A549 (cell line): Measurements from ENCODE around the gene DUOX1. TPM values are rescaled to one million over a fixed set of nuclear protein-coding genes. Genes with fewer than 3 reads are reported as not detected.

Experiments
- ATAC-seq, 2 experiments: fragments of 200-7000 bp in 1 of 2; fragments of >200 bp in 1 of 2; cut with Nextera tagmentation in 1 of 2; cut with Tn5 transposase in 1 of 2; 3 replicates each; pipeline versions ENCODE4 v1.8.0 to v1.9.1; 2018 to 2020; ENCODE audit warnings: mild to moderate bottlenecking in 1 of 2, moderate library complexity in 1 of 2
- CTCF ChIA-PET: fragments of 300-600 bp; sonication (Branson Sonifier 250); formaldehyde crosslinking; extraction: SDS; loops from one replicate; lab custom pipeline; 2021; ENCODE audit warnings: antibody characterized with exemption, inconsistent platforms; lab: Yijun Ruan, JAX
- POLR2A ChIA-PET: fragments of 350-600 bp; formaldehyde crosslinking; extraction: SDS; loops from one replicate; lab custom pipeline; 2021; ENCODE audit warnings: antibody characterized with exemption, inconsistent platforms; lab: Yijun Ruan, JAX
- DNase-seq, 2 experiments: peaks; one replicate each; pipeline versions ENCODE4 v3.0.0 to v3.0.0-alpha.2; 2011 to 2016; ENCODE audit warnings: low read depth in 1 of 2, low spot score in 1 of 2
- FAIRE-seq: peaks from 2 replicates; lab custom pipeline; 2011; peaks lifted over from hg19 to GRCh38; lab: Jason Lieb, UNC
- H3K27ac ChIP-seq, 2 experiments: fragments of >200 bp; sonication (Bioruptor Twin); formaldehyde crosslinking; 3 replicates each; pipeline ENCODE4 v1.5.1; 2016 to 2017
- H3K4me1 ChIP-seq: fragments of >200 bp; sonication (Bioruptor Twin); formaldehyde crosslinking; 3 replicates; pipeline ENCODE4 v1.6.1; 2016
- H3K4me2 ChIP-seq: fragments of >200 bp; sonication (Bioruptor Twin); formaldehyde crosslinking; 3 replicates; pipeline ENCODE4 v1.6.1; 2016
- H3K4me3 ChIP-seq: fragments of >200 bp; sonication (Bioruptor Twin); formaldehyde crosslinking; 3 replicates; pipeline ENCODE4 v1.5.1; 2016
- H3K9me3 ChIP-seq: fragments of >200 bp; sonication (Bioruptor Twin); formaldehyde crosslinking; 3 replicates; pipeline ENCODE4 v1.6.1; 2016
- CBX2 ChIP-seq: fragments of 200-600 bp; sonication (generic); IDR thresholded peaks from 2 replicates; pipeline ENCODE4 v1.6.1; 2016; ENCODE audit warnings: low read depth, mild to moderate bottlenecking, borderline replicate concordance
- CHD2 ChIP-seq: fragments of 150-350 bp; IDR thresholded peaks from 2 replicates; pipeline ENCODE4 v1.6.1; 2014; ENCODE audit warnings: low read length; ENCODE audit not compliant: partially characterized antibody
- CHD4 ChIP-seq: fragments of 200-600 bp; sonication (generic); IDR thresholded peaks from 2 replicates; pipeline ENCODE4 v1.6.1; 2016; ENCODE audit warnings: antibody characterized with exemption, mild to moderate bottlenecking, borderline replicate concordance
- EHF ChIP-seq: fragments of 250-450 bp; sonication (Bioruptor Pico); IDR thresholded peaks from 2 replicates; pipeline ENCODE4 v1.5.0; 2020; ENCODE audit warnings: mild to moderate bottlenecking
- EHMT2 ChIP-seq: fragments of 200-600 bp; sonication (generic); IDR thresholded peaks from 2 replicates; pipeline ENCODE4 v1.6.1; 2016; ENCODE audit warnings: antibody characterized with exemption, low read depth, mild to moderate bottlenecking, moderate library complexity
- EP300 ChIP-seq, 2 experiments: fragments of >200 bp; sonication (Bioruptor Twin); formaldehyde crosslinking; IDR thresholded peaks; 2 replicates in 1 of 2; 3 replicates in 1 of 2; pipeline ENCODE4 v1.6.1; 2016 to 2017
- FOSB ChIP-seq: fragments of 250-450 bp; sonication (Bioruptor Pico); IDR thresholded peaks from 2 replicates; pipeline ENCODE4 v1.5.0; 2020; ENCODE audit warnings: mild to moderate bottlenecking, moderate library complexity
- FOXS1 ChIP-seq: fragments of 250-450 bp; sonication (Bioruptor Pico); IDR thresholded peaks from 2 replicates; pipeline ENCODE4 v1.5.0; 2020; ENCODE audit warnings: mild to moderate bottlenecking, moderate library complexity
- HDAC2 ChIP-seq: fragments of 200-600 bp; sonication (generic); IDR thresholded peaks from 2 replicates; pipeline ENCODE4 v1.6.1; 2016
- HEYL ChIP-seq: fragments of 250-450 bp; sonication (Bioruptor Pico); IDR thresholded peaks from 2 replicates; pipeline ENCODE4 v1.8.0; 2021; ENCODE audit warnings: mild to moderate bottlenecking, moderate library complexity
- HOXB13 ChIP-seq: fragments of 250-450 bp; sonication (Bioruptor Pico); IDR thresholded peaks from 2 replicates; pipeline ENCODE4 v1.5.0; 2020; ENCODE audit warnings: low read depth, mild to moderate bottlenecking, moderate library complexity
- JUNB ChIP-seq: fragments of >200 bp; sonication (Bioruptor Twin); formaldehyde crosslinking; IDR thresholded peaks from 2 replicates; pipeline ENCODE4 v1.6.1; 2016
- MAFK ChIP-seq: fragments of 450-650 bp; IDR thresholded peaks from 2 replicates; pipeline ENCODE4 v1.6.1; 2014; ENCODE audit not compliant: partially characterized antibody
- NR3C1 ChIP-seq: fragments of >200 bp; sonication (Bioruptor Twin); formaldehyde crosslinking; IDR thresholded peaks from 3 replicates; pipeline ENCODE4 v1.6.1; 2017
- POLR2AphosphoS2 ChIP-seq: conservative IDR thresholded peaks from 2 replicates; pipeline ENCODE4 v1.6.1; 2012; ENCODE audit warnings: low read length, improper control_type of control experiment, inconsistent platforms
- RNF2 ChIP-seq: fragments of 200-600 bp; sonication (generic); IDR thresholded peaks from 2 replicates; pipeline ENCODE4 v1.6.1; 2016; ENCODE audit warnings: low read depth, mild to moderate bottlenecking, antibody characterized with exemption, moderate library complexity, borderline replicate concordance
- SMC3 ChIP-seq: fragments of >200 bp; sonication (Bioruptor Twin); formaldehyde crosslinking; IDR thresholded peaks from 3 replicates; pipeline ENCODE4 v1.6.1; 2018; ENCODE audit warnings: inconsistent platforms
- TFCP2L1 ChIP-seq: fragments of 250-450 bp; sonication (Bioruptor Pico); IDR thresholded peaks from 2 replicates; pipeline ENCODE4 v1.5.0; 2021; ENCODE audit warnings: mild to moderate bottlenecking
- ZNF302 ChIP-seq: fragments of 250-450 bp; sonication (Bioruptor Pico); IDR thresholded peaks from 2 replicates; pipeline ENCODE4 v1.9.0; 2021; ENCODE audit warnings: inconsistent platforms, mild to moderate bottlenecking, moderate library complexity
- WGBS: methylation state at CpG from one replicate; pipeline ENCODE4 v1.1.6; 2017; ENCODE audit errors: missing lambda C conversion rate; 5-methylcytosine and 5-hydroxymethylcytosine counted together
- polyA plus RNA-seq, 4 experiments: library from polyadenylated mRNA; depleted of rRNA in 3 of 4; stranded (reverse); fragments of >200 nt; fragmentation: RNase III in 1 of 4; extraction: RNeasy Plus Mini Kit Qiagen cat#74134 plus additional on column Dnase treatment in 1 of 4; gene quantifications; 2 replicates in 3 of 4; 3 replicates in 1 of 4; pipeline ENCODE4 v1.2.3, GENCODE V29; 2011 to 2017
- TF ChIP-seq, protein P1 (sequence below): fragments of 450-650 bp; IDR thresholded peaks from 2 replicates; pipeline ENCODE4 v1.6.1; 2014; ENCODE audit warnings: antibody characterized with exemption
- TF ChIP-seq, protein P2 (sequence below): IDR thresholded peaks from 2 replicates; pipeline ENCODE4 v1.6.1; 2012
- TF ChIP-seq, protein P3 (sequence below): fragments of >200 bp; sonication (Bioruptor Twin); formaldehyde crosslinking; IDR thresholded peaks from 3 replicates; pipeline ENCODE4 v1.5.1; 2016
- TF ChIP-seq, protein P4 (sequence below): fragments of >200 bp; sonication (Bioruptor Twin); formaldehyde crosslinking; IDR thresholded peaks from 2 replicates; pipeline ENCODE4 v1.6.1; 2016
- TF ChIP-seq, protein P5 (sequence below): fragments of 200-600 bp; sonication (generic); IDR thresholded peaks from 2 replicates; pipeline ENCODE4 v1.6.1; 2016; ENCODE audit warnings: antibody characterized with exemption, mild to moderate bottlenecking, moderate library complexity

Gene DUOX1
- polyA plus RNA-seq, 2 of the 4 experiments (the other 2 are of a cell fraction) = not detected

DNA sequence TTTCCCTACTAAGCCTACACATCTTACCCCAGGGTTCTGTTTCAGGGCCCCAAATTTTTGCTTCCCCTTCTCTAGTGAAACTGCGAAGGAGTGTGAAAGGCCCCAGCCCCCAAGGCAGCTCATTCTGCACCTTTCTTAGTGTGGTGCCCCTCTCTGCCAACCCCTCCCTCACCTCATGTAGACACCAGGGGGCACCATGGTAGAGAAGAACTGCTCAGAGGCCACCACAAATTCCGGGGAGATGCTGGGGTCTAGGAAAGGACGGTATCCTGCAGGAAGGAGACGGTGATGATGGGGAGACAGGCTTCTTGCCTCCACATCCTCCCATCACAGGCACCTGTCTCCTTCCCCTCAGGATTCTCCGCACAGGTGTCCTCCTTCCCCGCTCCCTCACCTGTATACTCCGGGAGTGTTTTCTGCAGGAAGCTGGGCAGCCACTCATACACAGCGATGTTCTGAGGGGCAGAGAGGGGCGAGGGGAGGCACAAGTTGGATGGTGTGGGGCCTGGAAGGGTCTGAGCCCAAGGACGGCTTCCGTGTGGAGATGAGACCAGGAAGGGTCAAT is 19.5 kb upstream of the DUOX1 start:
- no peaks in the 10 kb centered on the region for H3K9me3 ChIP-seq
- no peak for ATAC-seq
- POLR2A ChIA-PET = no interaction called here
- TF ChIP-seq JUNB = no peak
- TF ChIP-seq EP300 (IDR thresholded peaks at IDR 0.05) = no peak
- TF ChIP-seq, protein P1, sequence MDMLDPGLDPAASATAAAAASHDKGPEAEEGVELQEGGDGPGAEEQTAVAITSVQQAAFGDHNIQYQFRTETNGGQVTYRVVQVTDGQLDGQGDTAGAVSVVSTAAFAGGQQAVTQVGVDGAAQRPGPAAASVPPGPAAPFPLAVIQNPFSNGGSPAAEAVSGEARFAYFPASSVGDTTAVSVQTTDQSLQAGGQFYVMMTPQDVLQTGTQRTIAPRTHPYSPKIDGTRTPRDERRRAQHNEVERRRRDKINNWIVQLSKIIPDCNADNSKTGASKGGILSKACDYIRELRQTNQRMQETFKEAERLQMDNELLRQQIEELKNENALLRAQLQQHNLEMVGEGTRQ = no peak
- no peak for TF ChIP-seq HDAC2
- TF ChIP-seq HEYL (CRISPR knock-in tag) = no peak
- TF ChIP-seq, protein P2, sequence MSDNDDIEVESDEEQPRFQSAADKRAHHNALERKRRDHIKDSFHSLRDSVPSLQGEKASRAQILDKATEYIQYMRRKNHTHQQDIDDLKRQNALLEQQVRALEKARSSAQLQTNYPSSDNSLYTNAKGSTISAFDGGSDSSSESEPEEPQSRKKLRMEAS = no peak
- TF ChIP-seq, protein P3, sequence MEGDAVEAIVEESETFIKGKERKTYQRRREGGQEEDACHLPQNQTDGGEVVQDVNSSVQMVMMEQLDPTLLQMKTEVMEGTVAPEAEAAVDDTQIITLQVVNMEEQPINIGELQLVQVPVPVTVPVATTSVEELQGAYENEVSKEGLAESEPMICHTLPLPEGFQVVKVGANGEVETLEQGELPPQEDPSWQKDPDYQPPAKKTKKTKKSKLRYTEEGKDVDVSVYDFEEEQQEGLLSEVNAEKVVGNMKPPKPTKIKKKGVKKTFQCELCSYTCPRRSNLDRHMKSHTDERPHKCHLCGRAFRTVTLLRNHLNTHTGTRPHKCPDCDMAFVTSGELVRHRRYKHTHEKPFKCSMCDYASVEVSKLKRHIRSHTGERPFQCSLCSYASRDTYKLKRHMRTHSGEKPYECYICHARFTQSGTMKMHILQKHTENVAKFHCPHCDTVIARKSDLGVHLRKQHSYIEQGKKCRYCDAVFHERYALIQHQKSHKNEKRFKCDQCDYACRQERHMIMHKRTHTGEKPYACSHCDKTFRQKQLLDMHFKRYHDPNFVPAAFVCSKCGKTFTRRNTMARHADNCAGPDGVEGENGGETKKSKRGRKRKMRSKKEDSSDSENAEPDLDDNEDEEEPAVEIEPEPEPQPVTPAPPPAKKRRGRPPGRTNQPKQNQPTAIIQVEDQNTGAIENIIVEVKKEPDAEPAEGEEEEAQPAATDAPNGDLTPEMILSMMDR = no peak
- no peak for TF ChIP-seq ZNF302 (CRISPR knock-in tag)
- TF ChIP-seq NR3C1 = no peak
- TF ChIP-seq, protein P4, sequence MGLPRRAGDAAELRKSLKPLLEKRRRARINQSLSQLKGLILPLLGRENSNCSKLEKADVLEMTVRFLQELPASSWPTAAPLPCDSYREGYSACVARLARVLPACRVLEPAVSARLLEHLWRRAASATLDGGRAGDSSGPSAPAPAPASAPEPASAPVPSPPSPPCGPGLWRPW = no peak
- no peak for TF ChIP-seq CHD4
- no peak for TF ChIP-seq SMC3
- TF ChIP-seq HOXB13 (CRISPR knock-in tag) = no peak
- TF ChIP-seq FOXS1 = no peak
- no peak for TF ChIP-seq MAFK
- TF ChIP-seq RNF2 = no peak
- no peak for TF ChIP-seq FOSB (CRISPR knock-in tag)
- TF ChIP-seq, all 56 proteins: peak for 0
- DNase-seq (no peak), FAIRE-seq (no peak)
- no peak overlapping the region for H3K27ac ChIP-seq
- WGBS = 63% methylated on average over 10 of the region's 11 CpGs
- H3K4me2 ChIP-seq = no peak overlapping the region
- no peak overlapping the region for H3K4me3 ChIP-seq
- no peaks in the 10 kb centered on the region for H3K4me1 ChIP-seq
- CTCF ChIA-PET = interaction anchor here (0.9 to 1.4 kb wide), 2 partner anchors 8 to 10 kb away, joined by 3 to 13 read pairs; no protein-coding TSS in a partner anchor

DNA sequence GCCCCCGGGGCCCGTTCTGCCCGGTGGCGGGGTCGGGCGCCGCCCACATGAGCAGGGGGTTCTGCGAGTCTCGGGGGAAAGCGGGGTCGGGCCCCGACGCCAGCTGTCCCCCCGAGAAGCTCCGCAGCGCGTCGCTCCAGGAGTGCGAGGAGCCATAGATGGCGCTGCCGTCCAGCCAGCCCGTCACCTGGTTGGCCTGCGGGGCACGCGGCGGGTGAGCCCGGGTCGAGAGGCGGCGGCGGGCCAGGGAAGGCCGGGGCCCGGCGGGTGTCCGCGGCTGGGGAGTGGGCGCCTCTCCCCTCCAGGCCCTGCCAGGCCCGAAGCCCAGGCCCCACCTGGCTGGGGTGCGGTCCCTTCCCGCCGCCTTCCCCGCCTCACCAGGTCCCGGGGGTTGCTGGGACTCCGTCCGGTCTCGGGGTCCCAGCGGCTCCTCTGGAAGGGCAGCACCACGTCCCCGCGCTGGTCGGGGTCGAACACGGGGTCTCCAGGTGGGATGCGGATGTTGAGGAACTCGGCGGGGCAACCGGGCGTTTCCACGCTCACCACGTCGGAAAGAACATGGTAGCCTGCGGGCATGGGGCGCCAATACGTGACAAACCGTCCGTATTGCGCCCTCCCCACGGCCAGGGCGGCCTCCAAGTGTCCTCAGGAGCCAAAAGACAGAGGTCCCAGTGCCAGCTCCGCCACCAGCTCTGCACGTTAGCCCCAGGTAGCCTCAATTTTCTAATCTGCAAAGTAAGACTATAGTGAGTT is 18.2 kb upstream of the DUOX1 start:
- no peak for TF ChIP-seq CHD2
- no peak for TF ChIP-seq EP300 (IDR thresholded peaks at IDR 0.05)
- no peak for TF ChIP-seq TFCP2L1 (CRISPR knock-in tag)
- TF ChIP-seq, protein P5, sequence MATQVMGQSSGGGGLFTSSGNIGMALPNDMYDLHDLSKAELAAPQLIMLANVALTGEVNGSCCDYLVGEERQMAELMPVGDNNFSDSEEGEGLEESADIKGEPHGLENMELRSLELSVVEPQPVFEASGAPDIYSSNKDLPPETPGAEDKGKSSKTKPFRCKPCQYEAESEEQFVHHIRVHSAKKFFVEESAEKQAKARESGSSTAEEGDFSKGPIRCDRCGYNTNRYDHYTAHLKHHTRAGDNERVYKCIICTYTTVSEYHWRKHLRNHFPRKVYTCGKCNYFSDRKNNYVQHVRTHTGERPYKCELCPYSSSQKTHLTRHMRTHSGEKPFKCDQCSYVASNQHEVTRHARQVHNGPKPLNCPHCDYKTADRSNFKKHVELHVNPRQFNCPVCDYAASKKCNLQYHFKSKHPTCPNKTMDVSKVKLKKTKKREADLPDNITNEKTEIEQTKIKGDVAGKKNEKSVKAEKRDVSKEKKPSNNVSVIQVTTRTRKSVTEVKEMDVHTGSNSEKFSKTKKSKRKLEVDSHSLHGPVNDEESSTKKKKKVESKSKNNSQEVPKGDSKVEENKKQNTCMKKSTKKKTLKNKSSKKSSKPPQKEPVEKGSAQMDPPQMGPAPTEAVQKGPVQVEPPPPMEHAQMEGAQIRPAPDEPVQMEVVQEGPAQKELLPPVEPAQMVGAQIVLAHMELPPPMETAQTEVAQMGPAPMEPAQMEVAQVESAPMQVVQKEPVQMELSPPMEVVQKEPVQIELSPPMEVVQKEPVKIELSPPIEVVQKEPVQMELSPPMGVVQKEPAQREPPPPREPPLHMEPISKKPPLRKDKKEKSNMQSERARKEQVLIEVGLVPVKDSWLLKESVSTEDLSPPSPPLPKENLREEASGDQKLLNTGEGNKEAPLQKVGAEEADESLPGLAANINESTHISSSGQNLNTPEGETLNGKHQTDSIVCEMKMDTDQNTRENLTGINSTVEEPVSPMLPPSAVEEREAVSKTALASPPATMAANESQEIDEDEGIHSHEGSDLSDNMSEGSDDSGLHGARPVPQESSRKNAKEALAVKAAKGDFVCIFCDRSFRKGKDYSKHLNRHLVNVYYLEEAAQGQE = no peak
- TF ChIP-seq, protein P4 = no peak
- TF ChIP-seq POLR2AphosphoS2 = no peak
- no peak for TF ChIP-seq EHF (CRISPR knock-in tag)
- no peak for TF ChIP-seq ZNF302 (CRISPR knock-in tag)
- no peak for TF ChIP-seq CBX2
- no peak for TF ChIP-seq HDAC2
- TF ChIP-seq RNF2 = no peak
- TF ChIP-seq, protein P2 = no peak
- no peak for TF ChIP-seq EHMT2
- no peak for ATAC-seq

More for the DNA sequence above, 18.2 kb upstream of the DUOX1 start:
- WGBS = 73% methylated on average over 4 of the region's 71 CpGs
- Histone ChIP-seq H3K4me1 (no peaks in the 10 kb centered on the region), H3K9me3 (no peaks in the 10 kb centered on the region), H3K4me3 (no peak overlapping the region), H3K4me2 (no peak overlapping the region), H3K27ac (no peak overlapping the region)
- FAIRE-seq (no peak), DNase-seq (no peak)
- CTCF ChIA-PET = no interaction called here
- POLR2A ChIA-PET = no interaction called here
